SIG-M5 treated with dmso at 0.1 percent for 504 hours (cell line): ENCODE measurements around the gene LONP2.
"Not testable (repeated sequence)": the region's sequence is repeated elsewhere in the genome, so short reads cannot be mapped to it uniquely, and the experiment has no call there.

Experiments
- DNase-seq: peaks from one replicate; lab custom pipeline; 2025; ENCODE audit not compliant: unreplicated experiment; lab: John Stamatoyannopoulos, UW

Gene LONP2

DNA sequence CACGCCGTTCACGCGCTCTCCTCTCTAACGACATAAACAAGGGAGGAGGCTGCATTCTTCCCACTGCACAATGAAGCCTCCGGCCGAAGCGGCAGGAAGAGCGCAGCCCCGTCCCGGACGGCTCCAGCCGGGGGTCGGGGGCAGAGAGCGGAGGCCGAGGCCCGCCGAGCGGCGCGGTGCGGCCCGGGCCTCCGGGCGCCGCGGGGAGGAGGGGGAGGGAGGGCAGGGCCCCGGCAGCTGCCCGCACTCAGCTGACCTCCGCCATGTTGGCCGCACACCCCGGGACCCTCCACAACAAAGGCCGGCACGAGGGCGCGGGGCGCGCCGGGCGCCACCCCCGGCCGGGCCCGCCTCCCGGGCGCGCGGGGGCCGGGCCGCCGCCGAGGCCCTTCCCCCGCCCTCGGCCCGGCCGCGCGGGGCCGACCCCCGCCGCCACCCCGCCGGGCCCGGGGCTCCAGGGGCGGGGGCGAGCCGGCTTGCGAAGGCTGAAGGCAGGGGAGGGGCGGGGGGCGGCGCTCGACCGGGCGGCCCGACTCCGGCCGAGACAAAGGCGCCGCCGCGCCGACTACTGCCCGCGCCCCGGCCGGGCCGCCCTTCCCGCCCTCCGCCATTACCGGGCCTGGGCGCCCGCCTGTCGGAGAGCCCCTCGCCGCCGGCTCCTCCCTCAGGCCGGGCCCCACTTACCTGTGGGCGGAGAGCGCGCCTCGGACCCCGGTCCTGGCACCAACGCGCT lies 140.6 kb downstream of the LONP2 start:
- no peak for DNase-seq

- DNase-seq = peak; percentile 61
Observed at GRCh38 chr16:48385253-48386150, 141.4 kb downstream of the LONP2 start, which contains the start of gene SIAH1. TSS of gene SIAH1 (minus strand) at chr16:48385413. CDS start at chr16:48362428, 22,985 bp downstream.

DNA sequence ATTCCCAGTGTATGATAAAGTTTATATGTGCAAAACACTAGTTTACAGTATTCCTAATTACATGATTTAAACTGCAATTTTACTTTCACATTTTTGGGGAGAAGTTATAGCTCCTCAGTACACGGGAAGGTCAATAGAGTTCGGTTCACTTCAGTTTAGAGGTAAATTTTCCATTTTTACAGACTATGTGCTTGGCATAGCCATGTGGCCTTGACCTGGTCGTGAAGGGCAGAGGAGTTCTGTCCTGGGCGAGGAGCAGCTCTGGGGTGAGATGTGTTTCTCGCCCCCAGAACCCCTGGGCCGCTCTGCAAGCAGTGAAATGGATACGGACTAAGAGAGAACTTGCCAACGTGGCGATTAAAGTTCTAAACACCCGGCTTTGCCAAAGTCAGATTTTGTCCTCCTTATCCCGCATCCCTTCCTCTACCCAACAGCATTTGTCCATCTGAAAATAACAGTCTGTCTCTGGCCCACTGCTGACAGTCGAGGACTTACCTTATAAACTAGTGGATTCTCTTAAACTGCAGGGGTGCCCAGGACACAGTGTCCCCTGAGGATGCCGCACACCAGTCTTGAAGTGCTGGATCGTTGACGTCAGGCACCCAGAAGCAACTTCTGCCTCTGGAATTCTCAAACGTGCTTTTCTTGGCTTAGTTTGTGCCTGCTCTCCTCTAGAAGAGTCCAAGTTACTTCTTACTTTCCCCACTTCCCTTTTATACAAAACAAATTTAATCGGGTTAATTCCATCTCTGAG lies 142.6 kb downstream of the LONP2 start:
- no peak for DNase-seq

DNA sequence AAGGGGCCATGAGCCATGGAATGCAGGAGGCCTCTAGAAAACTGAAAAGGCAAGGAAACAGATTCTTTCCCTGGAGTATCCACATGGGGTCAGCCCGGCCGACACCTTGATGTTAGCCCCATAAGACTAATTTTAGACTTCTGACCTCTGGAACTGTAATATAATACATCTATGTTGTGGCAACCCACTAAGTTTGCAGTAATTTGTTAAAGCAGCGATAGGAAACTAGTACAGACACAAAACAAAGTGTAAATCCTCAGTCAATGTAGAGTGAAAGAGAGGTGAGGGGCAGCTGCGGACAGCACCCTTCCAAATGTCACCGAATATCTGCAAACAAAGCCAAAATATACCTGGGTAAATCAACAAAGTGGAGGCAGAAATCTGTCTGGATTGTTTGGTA lies 148.3 kb downstream of the LONP2 start:
- DNase-seq = no peak

DNA sequence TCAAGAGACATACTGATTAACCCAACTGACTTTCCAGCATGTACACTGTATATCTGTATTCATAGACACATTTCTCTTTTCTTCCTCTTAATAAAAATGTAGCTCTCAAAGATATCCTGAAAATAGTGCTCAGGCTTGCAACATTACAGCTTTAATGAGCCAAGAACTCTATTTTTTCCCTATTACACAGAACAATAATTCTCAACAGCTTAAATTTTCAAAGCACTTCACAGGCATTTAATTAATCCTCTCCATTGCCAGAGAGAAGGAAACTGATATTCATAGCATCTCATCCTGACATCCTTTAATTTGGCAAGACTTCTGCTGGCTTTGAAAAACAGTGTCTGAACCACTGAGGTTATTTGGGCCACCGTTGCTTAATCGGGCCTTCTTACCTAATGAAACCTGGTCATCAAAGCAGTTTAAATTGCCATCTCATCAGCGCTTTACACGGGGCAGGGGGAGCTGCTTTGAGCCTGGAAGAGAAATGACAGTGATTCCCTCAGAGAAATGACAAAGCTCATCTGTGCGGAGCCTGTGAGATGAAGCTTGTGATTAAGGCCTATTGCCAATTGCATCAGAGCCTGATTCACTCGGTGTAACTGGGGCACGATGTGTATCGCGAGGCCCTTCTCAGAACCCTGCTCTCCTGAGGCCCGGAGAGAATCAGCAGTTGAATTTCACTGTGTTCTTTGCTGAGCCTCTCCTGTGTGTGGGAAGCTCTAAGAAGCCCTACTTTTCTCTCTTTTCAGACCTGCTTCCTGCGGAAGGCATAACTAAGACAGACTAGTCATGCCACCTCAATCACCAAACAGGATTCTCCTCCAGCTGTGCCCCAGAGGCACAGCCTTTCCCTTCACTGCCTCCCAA lies 149.6 kb downstream of the LONP2 start:
- no peak for DNase-seq

DNA sequence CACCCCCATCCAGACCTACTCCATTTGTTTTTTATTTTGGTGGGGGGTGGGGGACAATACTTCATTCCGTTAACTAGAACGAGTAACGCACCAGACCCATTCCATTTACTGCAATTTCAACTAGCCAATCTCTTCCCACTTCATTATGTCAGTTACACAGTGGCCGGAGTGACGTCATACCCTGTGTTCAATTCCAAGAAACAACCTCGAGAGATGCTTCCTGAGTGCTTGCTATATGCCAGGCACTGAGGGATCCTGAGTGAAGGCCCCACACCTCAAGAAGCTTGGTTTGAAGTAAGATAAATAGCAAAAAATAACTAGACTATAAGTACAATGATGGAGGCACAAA lies 150.2 kb downstream of the LONP2 start:
- no peak for DNase-seq

- peak; percentile 18 for DNase-seq
Observed at GRCh38 chr16:48395375-48395774, 151.3 kb downstream of the LONP2 start.

- DNase-seq = not testable (repeated sequence)
Observed at GRCh38 chr16:48402547-48402946, 158.4 kb downstream of the LONP2 start.

GRCh38 chr16:48405153-48405552 lies 161.1 kb downstream of the LONP2 start:
- DNase-seq = no peak

GRCh38 chr16:48405907-48406306 lies 161.8 kb downstream of the LONP2 start:
- DNase-seq = no peak
